HepG2 (cell line): ENCODE results near the gene SCMH1.

ENCODE experiments used
- CTCF ChIP-seq: sonication (generic); formaldehyde crosslinking; IDR thresholded peaks from 2 replicates; pipeline ENCODE4 v1.5.0; 2020; ENCODE audit warnings: mild to moderate bottlenecking, missing genetic modification reagents, moderate library complexity
- GABPB1 ChIP-seq: IDR thresholded peaks from 2 replicates; pipeline ENCODE4 v1.6.1; 2016; ENCODE audit warnings: mild to moderate bottlenecking, missing genetic modification reagents, moderate library complexity, missing compliant biosample characterization
- GTF2F1 ChIP-seq: fragments of 150-350 bp; IDR thresholded peaks from 2 replicates; pipeline ENCODE4 v1.6.1; 2014; ENCODE audit warnings: low read length
- MAFG ChIP-seq: sonication (generic); formaldehyde crosslinking; IDR thresholded peaks from 2 replicates; pipeline ENCODE4 v1.5.1; 2020; ENCODE audit warnings: mild to moderate bottlenecking, missing genetic modification reagents
- MAZ ChIP-seq, 2 experiments: sonication (generic) in 1 of 2; formaldehyde crosslinking in 1 of 2; IDR thresholded peaks; 2 replicates each; pipeline versions ENCODE4 v1.5.0 to v1.6.1; 2012 to 2020; ENCODE audit warnings: low read depth in 2 of 2, mild to moderate bottlenecking in 2 of 2, borderline replicate concordance in 1 of 2, improper control_type of control experiment in 1 of 2, low read length in 1 of 2, missing genetic modification reagents in 1 of 2, moderate library complexity in 1 of 2
- SALL2 ChIP-seq: sonication (generic); formaldehyde crosslinking; IDR thresholded peaks from 2 replicates; pipeline ENCODE4 v1.8.1; 2023; ENCODE audit warnings: mild to moderate bottlenecking, missing genetic modification reagents, inconsistent platforms
- SPEN ChIP-seq: sonication (generic); formaldehyde crosslinking; IDR thresholded peaks from 2 replicates; pipeline ENCODE4 v1.5.1; 2020; ENCODE audit warnings: low read depth, mild to moderate bottlenecking, missing genetic modification reagents
- ZC3H4 ChIP-seq: sonication (generic); formaldehyde crosslinking; IDR thresholded peaks from 2 replicates; pipeline ENCODE4 v1.4.0; 2020; ENCODE audit warnings: missing genetic modification reagents, borderline replicate concordance
- ZSCAN30 ChIP-seq: sonication (generic); formaldehyde crosslinking; IDR thresholded peaks from 2 replicates; pipeline ENCODE4 v1.5.0; 2020; ENCODE audit warnings: mild to moderate bottlenecking, missing genetic modification reagents
- TF ChIP-seq, protein P1 (sequence below), 2 experiments: IDR thresholded peaks; 2 replicates each; pipeline ENCODE4 v1.6.1; 2011 to 2012; ENCODE audit warnings: low read length in 2 of 2, borderline replicate concordance in 1 of 2, low read depth in 1 of 2, mild to moderate bottlenecking in 1 of 2, moderate library complexity in 1 of 2

DNA sequence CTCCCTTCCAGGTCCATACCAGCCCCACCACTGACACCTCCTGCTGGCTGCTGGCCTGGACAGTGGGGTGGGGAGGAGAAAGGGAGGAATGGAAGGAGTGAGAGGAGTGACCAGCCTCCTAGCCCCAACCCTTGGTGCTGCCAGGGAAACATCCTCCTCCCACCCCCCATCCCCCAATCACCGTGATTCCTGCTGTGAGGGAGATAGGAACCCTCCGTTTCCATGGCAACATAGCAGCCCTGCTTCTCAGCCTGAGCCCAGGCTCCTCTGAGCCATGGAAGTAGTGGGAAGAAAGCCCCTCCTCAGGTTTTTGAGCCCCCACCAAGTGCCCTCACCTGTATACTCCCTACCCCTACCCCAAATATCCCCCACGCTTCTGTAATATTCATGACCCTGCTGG lies 44.4 kb upstream of the SCMH1 start:
- no peak for TF ChIP-seq GTF2F1
- TF ChIP-seq SALL2 (CRISPR knock-in tag): no peak
- TF ChIP-seq MAFG (CRISPR knock-in tag): no peak
- TF ChIP-seq MAZ (IDR thresholded peaks at IDR 0.05; ENCODE audit: borderline replicate concordance, low read depth, low read length): no peak
- no peak for TF ChIP-seq MAZ (CRISPR knock-in tag; IDR thresholded peaks at IDR 0.05; ENCODE audit: low read depth)
- no peak for TF ChIP-seq GABPB1 (CRISPR knock-in tag)
- no peak for TF ChIP-seq CTCF (CRISPR knock-in tag)
- TF ChIP-seq ZC3H4 (CRISPR knock-in tag): no peak
- TF ChIP-seq ZSCAN30 (CRISPR knock-in tag): no peak
- TF ChIP-seq, protein P1, sequence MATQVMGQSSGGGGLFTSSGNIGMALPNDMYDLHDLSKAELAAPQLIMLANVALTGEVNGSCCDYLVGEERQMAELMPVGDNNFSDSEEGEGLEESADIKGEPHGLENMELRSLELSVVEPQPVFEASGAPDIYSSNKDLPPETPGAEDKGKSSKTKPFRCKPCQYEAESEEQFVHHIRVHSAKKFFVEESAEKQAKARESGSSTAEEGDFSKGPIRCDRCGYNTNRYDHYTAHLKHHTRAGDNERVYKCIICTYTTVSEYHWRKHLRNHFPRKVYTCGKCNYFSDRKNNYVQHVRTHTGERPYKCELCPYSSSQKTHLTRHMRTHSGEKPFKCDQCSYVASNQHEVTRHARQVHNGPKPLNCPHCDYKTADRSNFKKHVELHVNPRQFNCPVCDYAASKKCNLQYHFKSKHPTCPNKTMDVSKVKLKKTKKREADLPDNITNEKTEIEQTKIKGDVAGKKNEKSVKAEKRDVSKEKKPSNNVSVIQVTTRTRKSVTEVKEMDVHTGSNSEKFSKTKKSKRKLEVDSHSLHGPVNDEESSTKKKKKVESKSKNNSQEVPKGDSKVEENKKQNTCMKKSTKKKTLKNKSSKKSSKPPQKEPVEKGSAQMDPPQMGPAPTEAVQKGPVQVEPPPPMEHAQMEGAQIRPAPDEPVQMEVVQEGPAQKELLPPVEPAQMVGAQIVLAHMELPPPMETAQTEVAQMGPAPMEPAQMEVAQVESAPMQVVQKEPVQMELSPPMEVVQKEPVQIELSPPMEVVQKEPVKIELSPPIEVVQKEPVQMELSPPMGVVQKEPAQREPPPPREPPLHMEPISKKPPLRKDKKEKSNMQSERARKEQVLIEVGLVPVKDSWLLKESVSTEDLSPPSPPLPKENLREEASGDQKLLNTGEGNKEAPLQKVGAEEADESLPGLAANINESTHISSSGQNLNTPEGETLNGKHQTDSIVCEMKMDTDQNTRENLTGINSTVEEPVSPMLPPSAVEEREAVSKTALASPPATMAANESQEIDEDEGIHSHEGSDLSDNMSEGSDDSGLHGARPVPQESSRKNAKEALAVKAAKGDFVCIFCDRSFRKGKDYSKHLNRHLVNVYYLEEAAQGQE (IDR thresholded peaks at IDR 0.05; ENCODE audit: borderline replicate concordance in 1 of 2, low read depth in 1 of 2, low read length in 2 of 2): no peak
- TF ChIP-seq SPEN: no peak
